HT1080 (cell line): ENCODE results near the gene CD151. TPM values are rescaled to one million over a fixed set of nuclear protein-coding genes. Genes with fewer than 3 reads are reported as not detected.

Source experiments
- DNase-seq: peaks from one replicate; pipeline ENCODE4 v3.0.0-alpha.2; 2015; ENCODE audit warnings: low read depth
- total RNA-seq: library from RNA; depleted of rRNA; stranded (reverse); fragments of >200 nt; shearing (Covaris generic); gene quantifications from 2 replicates; pipeline ENCODE4 v1.2.3, GENCODE V29; 2014

CD151 gene
- total RNA-seq, 1 experiment from 2014 or later, result 506 TPM

DNA sequence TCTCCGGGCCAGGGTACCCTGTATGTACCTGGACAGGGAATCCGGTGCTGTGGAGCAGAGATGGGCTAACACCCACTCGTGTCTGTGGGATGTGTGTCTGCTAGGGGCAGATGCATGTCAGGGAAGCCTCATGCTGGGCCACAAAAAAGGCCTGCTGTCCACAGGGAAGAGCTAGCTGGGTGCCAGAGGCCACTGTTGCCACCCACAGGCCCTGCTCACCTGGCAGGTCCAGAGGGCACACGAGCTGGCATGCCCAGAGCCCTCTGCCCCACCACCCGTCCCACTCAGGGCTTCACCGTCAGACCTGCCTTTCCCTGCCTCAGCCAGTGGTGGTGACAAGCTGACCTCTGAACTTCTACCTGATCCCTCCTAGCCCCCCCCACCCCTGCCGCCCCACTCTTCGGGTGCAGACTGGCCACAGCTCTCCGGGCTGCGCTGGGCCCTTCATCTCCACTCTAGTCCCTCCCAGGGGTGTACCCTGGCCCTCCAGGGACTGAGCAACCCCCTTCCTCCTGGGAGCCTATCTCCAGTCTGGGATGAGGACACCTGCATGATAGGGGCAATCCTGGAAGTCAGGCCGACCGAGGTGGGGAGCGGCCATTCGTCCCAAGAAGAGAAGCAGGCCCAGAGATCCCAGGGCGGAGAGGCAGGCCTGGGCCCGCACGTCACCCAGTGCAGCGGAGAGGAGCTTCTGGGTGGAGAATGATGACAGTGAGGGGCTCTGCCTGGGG lies 36.0 kb upstream of the CD151 start:
- DNase-seq, result no peak

DNA sequence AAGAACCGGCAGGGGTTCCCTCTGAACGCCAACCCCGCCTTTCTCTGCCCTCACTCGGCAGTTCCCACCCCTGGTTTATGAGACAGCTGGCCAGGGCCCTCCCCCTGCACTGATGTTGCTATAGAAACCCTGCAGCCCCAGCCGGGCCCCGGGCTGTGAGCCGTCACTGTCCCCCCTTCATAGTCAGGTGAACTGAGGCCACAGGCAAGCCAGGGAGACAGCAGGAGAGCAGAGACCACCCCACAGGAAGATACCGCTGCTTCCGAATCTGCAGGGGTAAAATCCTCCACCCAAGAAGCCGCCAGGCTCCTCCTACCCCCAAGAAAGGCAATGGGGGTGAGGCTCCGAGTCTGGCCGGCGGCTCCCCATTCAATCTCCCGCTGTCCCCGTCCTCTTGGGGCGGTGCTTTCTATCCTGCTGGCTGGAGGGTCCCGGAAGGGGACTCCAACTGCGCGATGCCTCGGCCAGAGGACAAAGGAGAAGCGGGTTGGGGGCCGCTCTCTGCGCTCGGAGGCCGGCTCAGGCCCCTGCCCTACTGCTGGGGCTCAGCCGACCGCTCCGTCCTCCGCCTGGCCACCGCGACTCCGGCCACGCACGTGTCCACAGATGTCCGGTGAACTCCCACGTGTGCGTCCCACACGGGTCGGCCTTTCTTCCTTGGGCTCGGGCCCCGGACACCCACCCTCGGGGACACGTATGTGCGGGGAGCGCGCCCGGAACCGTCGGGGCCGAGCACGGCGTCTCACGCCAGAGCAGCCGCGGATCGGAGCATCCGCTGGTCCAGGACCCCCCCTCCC lies 35.3 kb upstream of the CD151 start:
- peak; percentile 82 for DNase-seq

DNA sequence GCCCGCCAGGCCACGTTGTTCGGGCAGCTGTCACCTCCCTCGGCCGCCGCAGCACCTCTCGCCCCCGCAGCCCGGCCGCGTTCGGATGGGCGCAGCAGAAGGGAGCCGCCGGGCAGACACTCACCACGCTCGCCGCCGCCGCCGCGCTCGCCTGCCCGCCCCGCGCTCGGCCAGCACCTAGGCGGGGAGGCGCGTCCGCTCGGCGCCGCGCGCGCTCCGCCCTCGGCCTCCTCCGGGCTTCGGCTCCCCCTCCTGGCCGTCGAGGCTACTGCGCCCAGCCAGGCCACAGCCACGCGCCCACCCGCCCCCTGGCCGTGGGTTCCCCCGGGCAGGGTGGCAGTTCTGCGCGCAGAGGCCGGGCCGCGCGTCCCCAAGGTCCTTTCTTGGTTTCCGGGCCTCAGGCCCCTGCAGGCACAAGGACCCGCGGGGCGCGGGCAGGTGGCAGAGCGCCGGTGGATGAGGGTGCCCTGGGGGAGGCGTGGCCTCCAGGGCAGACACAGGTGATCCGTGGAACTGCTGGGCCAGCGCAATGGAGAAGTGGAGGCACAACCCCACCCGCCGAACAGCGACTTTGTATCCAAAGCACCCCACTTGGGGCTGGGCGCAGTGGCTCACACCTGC lies 34.5 kb upstream of the CD151 start, which contains the start of gene SLC25A22:
Gene SLC25A22 (minus strand): TSS at position 189 of the 621 bp plus-strand sequence. CDS start 3,275 bp downstream, outside the sequence.
- peak; percentile 59 for DNase-seq

DNA sequence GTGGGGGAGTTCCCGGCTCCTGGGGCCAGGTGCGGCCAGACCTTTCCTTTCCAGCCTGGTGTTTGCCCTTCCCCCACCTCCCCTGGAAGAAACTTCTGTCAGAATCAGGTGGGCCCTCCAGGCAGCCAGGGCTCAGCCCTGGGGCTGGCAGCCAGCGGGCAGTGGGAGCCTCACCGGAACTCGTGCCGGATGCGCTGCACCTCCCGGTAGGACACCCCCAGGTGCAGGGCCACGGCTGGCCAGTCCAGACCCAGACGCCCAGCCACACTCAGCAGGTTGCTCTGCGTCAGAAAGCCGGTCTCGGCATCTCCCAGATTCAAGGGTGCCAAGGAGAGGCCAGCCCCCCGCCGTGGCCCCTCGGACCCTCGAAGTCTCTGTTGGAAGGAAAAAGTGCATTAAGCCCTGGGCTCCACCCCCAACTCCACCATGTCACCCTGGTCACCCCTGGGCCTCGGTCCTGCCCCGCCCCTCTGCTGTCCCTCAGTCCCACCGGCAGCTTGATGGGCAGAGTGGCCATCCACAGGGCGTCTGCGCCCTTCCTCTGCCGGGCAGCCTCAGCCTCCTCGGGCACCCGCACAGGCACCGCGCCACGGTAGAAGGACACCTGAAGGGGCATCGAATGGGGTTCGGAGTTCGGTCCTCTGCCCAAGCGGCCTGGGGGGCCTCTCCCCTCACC lies 33.0 kb upstream of the CD151 start:
- DNase-seq, result no peak

DNA sequence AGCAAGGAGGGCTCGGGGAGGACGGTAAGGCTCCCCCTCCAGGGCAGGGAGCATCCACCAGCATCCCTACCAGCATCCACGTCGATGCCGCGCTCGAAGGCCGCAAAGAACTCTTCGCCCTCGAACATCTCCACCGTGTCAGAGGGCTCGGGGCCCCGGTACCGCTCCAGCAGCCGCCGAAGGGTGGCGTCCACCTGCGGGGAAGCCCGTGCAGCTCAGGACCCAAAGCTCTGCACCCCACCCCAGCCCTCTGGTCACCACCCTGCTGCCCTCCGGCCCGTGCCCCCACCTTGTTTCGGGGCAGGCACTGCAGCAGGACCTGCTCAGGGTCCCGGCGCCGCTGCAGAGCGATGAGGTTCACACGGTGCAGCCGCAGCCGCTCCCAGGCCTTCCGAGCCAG lies 32.3 kb upstream of the CD151 start:
- no peak for DNase-seq

DNA sequence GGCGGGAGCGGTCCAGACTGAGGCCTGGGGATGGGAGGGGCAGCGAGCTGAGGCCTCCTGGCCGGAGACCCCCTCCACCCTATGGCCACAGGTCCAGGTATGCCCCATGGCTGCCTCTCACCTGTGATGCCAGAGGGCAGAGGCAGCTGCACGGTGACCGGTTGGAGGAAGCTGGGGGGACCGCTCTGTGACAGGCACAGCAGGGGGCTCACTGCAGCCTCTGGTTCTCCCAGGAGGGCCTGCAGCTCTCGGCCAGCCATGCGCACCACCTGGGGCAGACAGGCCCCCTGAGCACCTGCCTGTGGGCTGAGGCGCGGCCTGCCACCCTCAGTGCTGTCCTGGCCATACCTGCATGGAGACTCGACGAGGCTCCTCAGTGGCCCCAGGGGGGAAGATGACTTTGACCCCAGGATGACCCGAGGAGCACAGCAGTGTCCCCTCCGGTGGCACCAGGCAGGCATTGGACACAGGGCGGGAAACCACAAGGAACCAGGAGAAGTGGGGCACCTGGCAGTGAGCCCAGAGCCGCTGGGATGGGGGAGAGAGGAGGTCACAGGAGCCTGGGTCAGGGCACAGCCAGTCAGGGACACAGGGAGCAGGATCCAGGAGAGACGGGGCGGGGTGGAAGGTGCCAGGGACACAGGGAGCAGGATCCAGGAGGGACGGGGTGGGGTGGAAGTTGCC lies 31.5 kb upstream of the CD151 start:
- no peak for DNase-seq

DNA sequence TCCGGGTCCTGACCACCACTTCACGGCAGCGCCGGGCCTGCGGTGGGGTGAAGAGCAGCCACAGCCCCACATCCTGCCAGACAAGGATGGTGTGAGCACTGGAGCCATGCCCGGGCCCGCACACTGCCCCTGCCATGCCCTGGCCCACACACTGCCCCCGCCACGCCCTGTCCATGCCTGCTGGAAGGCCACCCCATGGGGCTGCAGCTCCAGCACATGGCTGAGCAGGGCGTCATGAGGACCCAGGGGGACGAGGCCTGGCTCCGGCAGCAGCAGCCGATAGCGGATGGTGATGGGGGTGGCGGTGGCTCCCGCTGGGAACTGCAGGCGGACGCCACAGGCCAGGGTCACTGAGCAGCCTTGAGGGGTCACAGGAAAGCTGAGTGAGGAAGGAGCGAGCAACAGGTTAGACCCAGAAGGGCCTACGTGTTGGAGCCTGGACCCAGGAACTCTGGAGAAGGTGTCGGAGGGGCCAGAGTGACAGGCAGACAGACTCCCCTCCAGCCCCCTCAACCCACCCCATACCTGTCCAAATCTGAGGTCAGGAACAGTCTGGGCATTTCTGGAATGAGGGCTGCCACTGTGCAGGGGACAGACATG lies 30.6 kb upstream of the CD151 start:
- DNase-seq, result no peak

DNA sequence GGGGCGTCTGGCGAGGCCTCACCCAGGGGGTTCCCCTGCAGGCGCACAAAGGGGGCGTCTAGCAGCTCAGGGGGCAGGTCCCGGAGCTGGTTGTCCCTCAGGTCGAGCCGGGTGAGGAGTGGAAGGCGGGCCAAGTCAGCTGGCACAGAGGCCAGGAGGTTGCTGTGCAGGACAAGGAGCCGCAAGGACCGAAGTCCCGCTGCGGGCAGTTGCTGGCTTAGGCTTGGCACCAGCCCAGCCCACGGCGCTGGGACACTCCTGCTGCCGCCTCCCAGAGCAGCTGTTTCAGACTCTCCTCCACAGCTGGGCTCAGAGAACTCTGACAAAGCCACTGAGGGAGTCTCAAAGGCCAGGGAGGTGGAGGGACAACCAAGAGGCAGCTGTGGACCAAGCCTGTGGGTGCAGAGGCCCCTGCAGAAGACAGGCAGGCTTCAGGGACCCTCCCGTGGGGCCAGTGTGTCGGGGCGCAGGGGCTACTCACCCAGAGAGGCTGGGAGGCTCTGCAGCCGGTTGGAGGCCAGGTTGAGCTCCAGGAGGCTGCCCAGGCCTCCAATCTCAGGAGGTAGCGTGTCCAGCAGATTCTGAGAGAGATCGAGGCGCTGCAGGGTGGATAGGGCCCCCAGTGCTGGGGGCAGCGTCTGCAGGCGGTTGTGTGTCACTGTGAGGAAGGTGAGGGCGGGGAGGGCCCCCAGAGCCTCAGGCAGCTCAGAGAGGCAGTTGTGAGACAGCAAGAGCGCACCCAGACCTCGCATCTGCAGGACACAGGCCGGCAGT lies 29.9 kb upstream of the CD151 start:
- no peak for DNase-seq

DNA sequence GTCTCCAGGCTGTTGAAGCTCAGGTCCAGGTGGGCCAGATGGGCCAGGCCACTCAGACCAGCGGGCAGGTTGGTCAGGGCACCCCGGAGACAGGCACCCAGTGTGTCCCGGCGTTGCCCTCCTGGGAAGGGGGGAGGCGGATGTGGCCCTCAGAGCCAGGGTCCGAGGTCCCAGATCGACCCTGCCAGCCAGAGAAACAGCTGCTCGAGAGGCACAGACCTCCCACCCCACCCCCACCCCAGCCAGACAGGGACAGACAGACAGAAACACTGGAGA lies 29.3 kb upstream of the CD151 start:
- no peak for DNase-seq

DNA sequence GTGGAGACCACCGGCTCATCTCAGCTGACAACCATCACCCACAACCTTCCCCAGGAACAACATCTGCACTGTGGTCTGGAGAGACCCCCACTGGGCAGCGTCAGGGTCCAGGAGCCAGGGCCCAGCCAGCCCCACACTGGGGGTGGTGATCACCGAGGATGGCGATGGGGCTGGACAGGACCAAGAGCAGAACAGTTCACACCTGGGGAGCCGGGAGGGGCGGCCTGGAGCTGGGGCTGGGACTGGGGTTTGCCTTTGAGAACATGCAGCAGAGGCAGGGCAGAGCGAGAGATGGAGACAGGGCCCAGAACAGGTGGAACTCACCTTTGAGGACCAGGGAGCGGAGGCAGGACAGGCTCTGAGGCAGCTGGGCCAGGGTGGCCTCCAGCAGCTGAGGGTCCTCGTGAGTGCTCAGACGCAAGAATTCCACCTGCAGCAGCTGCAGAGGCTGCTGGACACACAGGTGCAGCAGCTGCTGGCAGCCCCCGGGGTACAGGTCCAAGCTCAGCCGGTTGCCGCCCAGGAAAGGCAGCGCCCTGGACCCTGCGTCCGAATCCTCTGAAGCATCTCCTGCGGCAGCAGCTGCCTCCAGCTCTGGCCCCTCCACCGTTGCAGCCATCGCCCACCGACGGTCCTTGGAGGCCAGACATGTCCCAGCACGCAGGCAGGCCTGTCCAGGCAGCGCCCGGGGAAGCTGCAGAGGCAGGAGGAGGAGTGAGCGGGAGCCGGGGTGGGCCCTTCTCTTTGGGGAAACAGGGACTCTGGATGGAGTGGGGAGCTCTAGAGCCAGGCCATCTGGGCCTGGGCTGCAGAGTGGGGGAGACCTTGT lies 28.8 kb upstream of the CD151 start:
- no peak for DNase-seq

DNA sequence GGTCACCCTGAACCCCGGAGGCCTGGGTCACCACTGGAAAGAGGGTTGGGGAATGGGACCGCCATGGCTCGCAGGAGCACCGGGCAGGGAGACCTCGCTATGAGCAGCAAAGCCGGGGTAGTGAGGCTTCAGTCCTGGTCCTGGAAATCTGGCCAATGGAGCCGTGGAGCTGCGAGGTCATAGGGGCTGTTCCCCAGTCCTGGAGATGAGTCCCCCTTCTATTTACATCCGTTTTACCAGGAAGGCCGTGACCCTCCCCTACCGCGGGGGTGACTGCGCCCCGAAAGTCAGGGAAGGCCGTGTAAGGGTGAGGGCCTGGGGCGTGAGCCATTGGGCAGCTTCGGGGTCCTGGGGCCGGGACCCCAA lies 28.2 kb upstream of the CD151 start:
- no peak for DNase-seq

DNA sequence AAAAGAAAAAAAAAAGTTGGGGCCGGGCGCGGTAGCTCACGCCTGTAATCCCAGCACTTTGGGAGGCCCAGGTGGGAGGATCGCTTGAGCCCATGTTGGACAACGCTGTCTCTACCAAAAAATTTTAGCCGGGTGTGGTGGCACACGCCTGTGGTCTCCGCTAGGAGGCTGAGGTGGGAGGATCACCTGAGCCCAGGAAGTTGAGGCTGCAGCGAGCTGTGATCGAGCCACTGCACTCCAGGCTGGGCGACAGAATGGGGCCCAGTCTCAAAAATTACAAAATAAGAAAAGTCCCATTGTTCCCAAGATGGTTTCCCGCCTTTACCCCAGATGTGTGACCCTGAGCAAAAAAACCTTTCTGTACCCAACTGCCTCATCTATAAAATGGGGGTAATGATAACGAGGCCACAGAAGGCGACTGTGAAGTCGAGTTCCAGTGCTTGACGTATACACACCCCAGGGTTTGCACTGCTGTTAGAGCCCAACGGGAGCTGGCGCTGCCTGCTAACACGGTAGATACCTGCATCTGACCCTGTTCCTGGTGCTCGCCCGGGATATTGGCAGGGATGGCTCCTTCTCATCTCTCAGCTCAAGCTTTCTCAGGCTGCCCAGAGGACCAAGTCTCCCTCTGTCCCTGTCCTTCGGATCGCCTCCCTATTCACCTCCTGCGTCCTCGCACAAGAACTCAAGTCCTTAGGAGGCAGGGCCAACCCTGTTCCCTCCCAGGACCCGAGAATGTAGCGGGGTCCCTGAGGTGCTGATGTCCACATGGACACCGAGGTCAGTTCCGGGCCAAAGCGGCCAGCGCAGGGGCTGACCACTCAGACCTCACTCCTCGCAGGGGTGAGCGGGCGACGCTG lies 24.1 kb upstream of the CD151 start:
- DNase-seq, result no peak

DNA sequence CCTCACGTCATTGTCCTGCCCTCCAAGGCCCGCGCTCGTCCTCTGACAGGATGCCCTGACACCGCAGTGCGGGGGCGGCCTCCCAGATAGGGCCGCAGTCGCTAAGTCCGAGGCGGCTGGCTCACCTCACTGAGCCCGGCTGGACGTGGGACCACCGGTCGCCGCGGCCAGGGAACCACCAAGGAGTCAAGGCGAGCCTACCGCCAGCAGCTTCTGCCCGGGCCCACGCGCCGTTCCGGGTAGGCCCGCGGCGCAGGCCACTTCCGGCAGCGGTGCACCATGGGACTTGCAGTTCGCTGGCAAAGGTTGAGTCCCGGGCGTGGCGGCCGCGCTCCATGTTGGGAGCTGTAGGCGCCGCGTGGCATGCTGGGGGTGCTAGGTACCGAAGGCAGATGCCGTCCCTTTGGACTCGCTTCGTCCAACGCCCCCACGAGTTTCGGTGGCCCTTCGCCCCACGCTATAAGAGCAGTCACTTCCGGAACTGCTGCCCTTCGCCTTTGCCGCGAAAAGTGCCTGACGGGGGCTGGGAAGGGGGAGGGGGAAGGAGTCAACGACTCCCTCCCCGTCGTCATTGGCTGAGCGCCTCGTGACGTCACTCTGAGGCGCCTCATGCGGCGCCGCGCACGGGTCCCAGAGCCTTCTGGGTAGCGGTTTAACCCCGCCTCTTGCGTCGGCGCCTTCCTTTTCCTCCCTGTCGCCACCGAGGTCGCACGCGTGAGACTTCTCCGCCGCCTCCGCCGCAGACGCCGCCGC lies 23.3 kb upstream of the CD151 start, which contains the start of gene RPLP2:
Gene RPLP2 (plus strand): TSS at position 681 of the 753 bp plus-strand sequence. CDS start 268 bp downstream, outside the sequence.
- peak; percentile 95 for DNase-seq

DNA sequence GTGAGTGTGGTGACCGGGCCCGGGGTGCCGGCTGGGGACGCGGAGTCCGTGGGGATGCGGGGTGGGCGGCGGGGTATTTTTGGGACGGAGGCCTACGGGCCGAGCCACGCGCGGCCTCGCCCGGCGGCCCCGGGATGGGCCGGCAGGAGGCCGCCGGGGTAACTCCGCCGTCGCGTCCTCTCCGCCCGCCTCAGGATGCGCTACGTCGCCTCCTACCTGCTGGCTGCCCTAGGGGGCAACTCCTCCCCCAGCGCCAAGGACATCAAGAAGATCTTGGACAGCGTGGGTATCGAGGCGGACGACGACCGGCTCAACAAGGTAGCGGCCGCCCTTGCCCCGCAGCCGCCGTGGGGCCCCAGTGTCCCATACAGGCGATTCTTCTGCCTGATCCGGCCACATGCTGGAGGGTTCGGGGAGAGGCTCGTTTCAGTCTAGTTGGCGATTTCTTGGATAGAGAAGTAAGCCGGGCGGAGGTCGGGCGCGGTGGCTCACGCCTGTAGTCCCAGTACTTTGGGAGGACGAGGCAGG lies 22.6 kb upstream of the CD151 start:
- no peak for DNase-seq

DNA sequence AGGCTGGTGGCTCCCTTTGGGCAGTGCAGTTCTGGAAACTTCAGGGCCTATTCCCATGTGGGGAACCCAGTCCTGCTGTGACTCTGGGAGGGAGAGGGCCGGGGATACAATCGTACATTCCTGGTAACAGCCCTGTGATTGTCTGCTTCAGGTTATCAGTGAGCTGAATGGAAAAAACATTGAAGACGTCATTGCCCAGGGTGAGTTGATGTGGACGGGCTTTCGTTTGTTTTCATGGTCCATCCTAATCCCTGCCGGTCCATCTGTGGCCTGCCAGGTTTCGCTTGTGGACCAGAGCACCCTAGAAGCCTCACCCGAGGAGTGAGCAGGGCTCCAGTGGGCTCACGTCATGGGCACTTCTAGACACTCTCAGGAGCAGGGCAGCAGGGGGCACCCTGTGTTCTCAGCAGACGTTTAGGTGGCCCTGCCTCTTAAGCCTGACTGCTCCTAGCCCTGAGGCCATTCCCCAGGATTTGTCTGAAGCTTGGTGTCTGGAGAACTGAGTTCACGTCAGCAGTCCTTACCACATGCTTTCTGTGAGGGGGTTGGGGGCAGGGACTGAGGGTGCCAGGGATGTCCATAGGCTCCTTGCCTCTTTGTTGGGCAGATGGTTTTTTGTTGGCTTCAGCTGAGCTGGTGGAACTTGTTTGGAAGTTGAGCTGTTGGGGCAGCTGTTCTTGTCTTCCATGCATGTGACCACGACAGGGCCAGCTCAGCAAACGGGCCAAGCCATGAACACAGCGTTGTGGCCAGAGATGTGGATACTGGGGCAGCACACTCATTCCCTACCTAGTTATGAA lies 21.1 kb upstream of the CD151 start:
- DNase-seq, result no peak

DNA sequence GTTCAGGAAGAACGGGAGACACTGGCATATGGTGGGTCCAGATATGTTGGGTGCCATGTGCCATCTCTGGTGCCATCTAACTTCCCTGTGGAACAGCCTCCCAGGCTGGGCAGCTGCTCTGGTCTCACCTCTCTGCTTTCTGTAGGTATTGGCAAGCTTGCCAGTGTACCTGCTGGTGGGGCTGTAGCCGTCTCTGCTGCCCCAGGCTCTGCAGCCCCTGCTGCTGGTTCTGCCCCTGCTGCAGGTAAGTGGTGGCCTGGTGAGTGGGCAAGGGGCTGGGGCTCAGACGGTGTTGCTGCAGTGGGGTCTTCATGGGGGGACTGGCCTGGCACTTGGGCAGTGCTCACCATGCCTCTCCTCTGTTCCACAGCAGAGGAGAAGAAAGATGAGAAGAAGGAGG lies 20.4 kb upstream of the CD151 start:
- DNase-seq, result no peak
